ENCODE measurements around the gene WDFY1. TPM values are rescaled to one million over a fixed set of nuclear protein-coding genes. Genes with fewer than 3 reads are reported as not detected.

Gene WDFY1
- total RNA-seq, 2 experiments from 2014 or later, result 41.1 to 41.5 TPM

DNA sequence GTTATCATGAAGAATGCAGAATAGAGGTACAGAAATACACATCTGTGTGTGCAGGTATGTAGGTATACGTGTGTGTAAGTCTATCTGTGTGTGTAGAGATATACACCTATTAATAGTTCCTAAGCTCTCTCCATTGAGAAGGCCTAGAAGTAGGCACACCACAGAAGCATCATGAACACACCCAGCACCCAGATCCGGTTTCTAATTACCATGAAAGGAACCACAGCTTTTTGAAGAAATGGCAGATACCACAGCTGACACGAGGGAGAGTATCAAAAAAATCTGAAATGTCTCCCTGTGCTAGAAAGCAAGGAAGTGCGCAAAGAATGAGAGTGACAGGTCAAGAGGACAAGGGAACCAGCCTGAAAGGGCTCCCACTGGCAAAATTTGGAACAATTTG is 80.0 kb downstream of the WDFY1 start:
- H3K9me3 Mint-ChIP-seq, result no peaks in the 10 kb centered on the region

DNA sequence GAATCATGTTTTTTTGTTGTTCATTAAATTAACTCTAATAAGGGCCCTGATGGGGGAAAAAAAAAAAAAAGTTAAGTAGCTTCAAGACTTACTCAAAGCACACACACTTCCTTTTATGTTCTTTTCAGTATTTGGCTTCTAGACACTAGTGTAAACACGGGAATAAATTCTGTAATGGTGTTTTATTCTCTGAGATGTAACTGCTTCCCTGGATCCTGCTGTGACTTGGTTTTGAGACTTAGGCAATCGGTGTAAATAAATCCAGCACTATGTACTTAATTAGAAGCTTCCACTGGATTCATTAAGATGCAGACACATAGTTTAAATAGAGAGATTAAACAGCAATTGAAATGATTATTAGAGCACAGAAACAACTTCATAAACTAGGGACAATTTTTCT is 81.6 kb downstream of the WDFY1 start:
- no peaks in the 10 kb centered on the region for H3K36me3 Mint-ChIP-seq (ENCODE audit: low read depth)
- Histone ChIP-seq H3K27me3 (ENCODE audit: control insufficient read depth in 1 of 2, insufficient read depth in 2 of 2, low read length in 2 of 2) (no peaks in the 10 kb centered on the region), H3K27ac (ENCODE audit: low read depth in 1 of 2, low read length in 2 of 2) (no peak overlapping the region), H3K4me3 (ENCODE audit: low read length) (no peak overlapping the region), H3K4me1 (ENCODE audit: insufficient read depth, low read length) (peaks cover 19% of the 10 kb centered on the region), H3K9me3 (ENCODE audit: control insufficient read depth in 1 of 2, insufficient read depth in 1 of 2, low read length in 2 of 2) (no peaks in the 10 kb centered on the region), H3K36me3 (ENCODE audit: insufficient read depth, low read length) (peaks cover 2% of the 10 kb centered on the region)
- TF ChIP-seq, protein P1, sequence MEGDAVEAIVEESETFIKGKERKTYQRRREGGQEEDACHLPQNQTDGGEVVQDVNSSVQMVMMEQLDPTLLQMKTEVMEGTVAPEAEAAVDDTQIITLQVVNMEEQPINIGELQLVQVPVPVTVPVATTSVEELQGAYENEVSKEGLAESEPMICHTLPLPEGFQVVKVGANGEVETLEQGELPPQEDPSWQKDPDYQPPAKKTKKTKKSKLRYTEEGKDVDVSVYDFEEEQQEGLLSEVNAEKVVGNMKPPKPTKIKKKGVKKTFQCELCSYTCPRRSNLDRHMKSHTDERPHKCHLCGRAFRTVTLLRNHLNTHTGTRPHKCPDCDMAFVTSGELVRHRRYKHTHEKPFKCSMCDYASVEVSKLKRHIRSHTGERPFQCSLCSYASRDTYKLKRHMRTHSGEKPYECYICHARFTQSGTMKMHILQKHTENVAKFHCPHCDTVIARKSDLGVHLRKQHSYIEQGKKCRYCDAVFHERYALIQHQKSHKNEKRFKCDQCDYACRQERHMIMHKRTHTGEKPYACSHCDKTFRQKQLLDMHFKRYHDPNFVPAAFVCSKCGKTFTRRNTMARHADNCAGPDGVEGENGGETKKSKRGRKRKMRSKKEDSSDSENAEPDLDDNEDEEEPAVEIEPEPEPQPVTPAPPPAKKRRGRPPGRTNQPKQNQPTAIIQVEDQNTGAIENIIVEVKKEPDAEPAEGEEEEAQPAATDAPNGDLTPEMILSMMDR (IDR thresholded peaks at IDR 0.05), result no peak
- no peak overlapping the region for H3K4me3 Mint-ChIP-seq
- H3K4me1 Mint-ChIP-seq (ENCODE audit: low read depth), result peaks cover 22% of the 10 kb centered on the region
- CTCF ChIA-PET, result no interaction called here
- DNase-seq (no peak), ATAC-seq (ENCODE audit: poor library complexity) (no peak)
- H3K9me3 Mint-ChIP-seq, result no peaks in the 10 kb centered on the region
- H3K27ac Mint-ChIP-seq, result no peak overlapping the region
- intact Hi-C loops (cut with DNase I, micrococcal nuclease), result no loop called here
- H3K27me3 Mint-ChIP-seq, result no peaks in the 10 kb centered on the region
- POLR2A ChIA-PET, result no interaction called here

More for the DNA sequence above, 80.0 kb downstream of the WDFY1 start:
- H3K4me3 Mint-ChIP-seq, result peak overlapping the region; percentile 11
- ChIA-PET POLR2A (no interaction called here), CTCF (no interaction called here)
- peak; percentile 95 for ATAC-seq (ENCODE audit: poor library complexity)
- Histone ChIP-seq H3K36me3 (ENCODE audit: insufficient read depth, low read length) (peaks cover 2% of the 10 kb centered on the region), H3K9me3 (ENCODE audit: control insufficient read depth in 1 of 2, insufficient read depth in 1 of 2, low read length in 2 of 2) (no peaks in the 10 kb centered on the region), H3K4me1 (ENCODE audit: insufficient read depth, low read length) (peaks cover 19% of the 10 kb centered on the region), H3K27ac (ENCODE audit: low read depth in 1 of 2, low read length in 2 of 2) (no peak overlapping the region), H3K27me3 (ENCODE audit: control insufficient read depth in 1 of 2, insufficient read depth in 2 of 2, low read length in 2 of 2) (no peaks in the 10 kb centered on the region), H3K4me3 (ENCODE audit: low read length) (no peak overlapping the region)
- TF ChIP-seq, protein P1 (IDR thresholded peaks at IDR 0.05), result no peak
- H3K36me3 Mint-ChIP-seq (ENCODE audit: low read depth), result peaks cover 5% of the 10 kb centered on the region
- H3K4me1 Mint-ChIP-seq (ENCODE audit: low read depth), result peaks cover 22% of the 10 kb centered on the region
- no peaks in the 10 kb centered on the region for H3K27me3 Mint-ChIP-seq
- peak overlapping the region; percentile 0 for H3K27ac Mint-ChIP-seq
- intact Hi-C loops (cut with DNase I, micrococcal nuclease), result loop anchor here in 1 of 2 experiments (1.0 kb wide), 1 partner anchor 28 kb away; the partner anchor contains the start of gene AP1S3
- peak in 7 of 14 experiments; percentile 2 to 87 (median 31) for DNase-seq

DNA sequence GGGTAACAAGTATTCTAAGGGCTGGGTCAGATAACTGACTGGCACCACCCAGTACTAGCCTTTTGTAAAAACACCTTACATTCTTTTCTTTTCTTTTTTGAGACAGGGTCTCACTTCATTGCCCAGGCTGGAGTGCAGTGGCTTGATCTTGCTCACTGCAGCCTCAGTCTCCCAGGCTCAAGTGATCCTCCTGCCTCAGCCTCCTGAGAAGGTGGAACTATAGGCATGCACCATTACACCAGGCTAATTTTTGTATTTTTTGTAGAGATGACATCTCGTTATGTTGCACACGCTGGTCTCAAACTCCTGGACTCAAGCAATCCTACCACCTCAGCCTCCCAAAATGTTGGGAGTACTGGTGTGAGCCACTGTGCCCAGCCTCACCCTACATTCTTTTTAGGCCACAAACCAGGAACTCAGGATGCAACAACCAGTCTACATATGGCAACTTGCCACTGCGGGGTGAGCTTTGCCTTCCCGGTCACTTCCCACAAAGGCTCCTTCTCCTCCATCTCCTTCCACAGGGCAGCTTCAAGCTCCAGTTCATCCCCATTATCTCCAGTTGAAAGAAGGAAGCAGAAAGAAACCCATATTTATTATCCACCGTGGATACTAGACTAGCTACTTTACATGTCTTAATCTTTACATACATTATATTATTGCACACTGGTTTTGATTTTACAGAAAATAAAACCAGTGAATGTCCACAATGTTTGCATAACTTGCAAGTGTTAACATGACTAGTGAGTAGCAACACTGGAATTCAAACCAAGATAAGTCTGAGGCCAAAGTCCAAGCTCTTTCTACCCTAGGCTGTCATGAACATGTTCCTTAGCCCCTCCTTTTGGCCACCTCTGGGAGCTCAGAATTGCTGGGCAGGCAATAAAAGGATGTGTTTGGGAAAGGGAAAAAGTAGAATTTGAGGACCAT is 84.1 kb downstream of the WDFY1 start:
- no peaks in the 10 kb centered on the region for H3K9me3 ChIP-seq (ENCODE audit: control insufficient read depth in 1 of 2, insufficient read depth in 1 of 2, low read length in 2 of 2)
- no peak for ATAC-seq (ENCODE audit: poor library complexity)
- TF ChIP-seq, protein P1 (IDR thresholded peaks at IDR 0.05), result no peak
- Mint-ChIP-seq H3K4me1 (ENCODE audit: low read depth) (peaks cover 15% of the 10 kb centered on the region), H3K4me3 (no peak overlapping the region), H3K27me3 (no peaks in the 10 kb centered on the region), H3K36me3 (ENCODE audit: low read depth) (no peaks in the 10 kb centered on the region), H3K27ac (no peak overlapping the region), H3K9me3 (no peaks in the 10 kb centered on the region)
- H3K4me1 ChIP-seq (ENCODE audit: insufficient read depth, low read length), result peaks cover 18% of the 10 kb centered on the region
- ChIA-PET POLR2A (no interaction called here), CTCF (interaction anchor here (0.6 kb wide), 1 partner anchor 48 kb away, joined by 3 read pairs; no protein-coding TSS in a partner anchor)
- intact Hi-C loops (cut with DNase I, micrococcal nuclease), result no loop called here
- no peak overlapping the region for H3K4me3 ChIP-seq (ENCODE audit: low read length)
- H3K27ac ChIP-seq (ENCODE audit: low read depth in 1 of 2, low read length in 2 of 2), result no peak overlapping the region
- H3K27me3 ChIP-seq (ENCODE audit: control insufficient read depth in 1 of 2, insufficient read depth in 2 of 2, low read length in 2 of 2), result no peaks in the 10 kb centered on the region
- no peaks in the 10 kb centered on the region for H3K36me3 ChIP-seq (ENCODE audit: insufficient read depth, low read length)
- DNase-seq, result no peak

Data from CD4-positive, alpha-beta T cell (primary cell).